ENCODE measurements around the gene WDR19.

DNA sequence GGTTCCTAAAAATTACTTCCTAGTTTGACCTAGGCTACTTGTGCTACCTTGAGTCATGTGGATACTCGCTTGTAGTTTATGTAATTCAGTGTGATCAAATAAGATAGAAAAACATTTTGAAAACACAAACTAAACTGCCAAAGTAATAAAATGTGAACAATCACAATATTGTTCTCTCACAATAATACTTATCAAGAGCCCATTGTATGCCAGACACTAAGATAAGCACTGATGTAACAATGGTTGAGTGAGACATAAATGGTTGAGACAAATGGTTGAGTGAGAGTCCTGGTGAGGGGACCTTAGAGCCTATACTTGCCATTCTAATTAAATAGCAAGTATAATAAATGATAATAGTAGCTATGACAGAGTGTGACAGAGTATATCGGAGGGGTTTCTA, 142.1 kb downstream of the WDR19 start:
- TF ChIP-seq POLR2AphosphoS5 (IDR thresholded peaks at IDR 0.05; ENCODE audit: borderline replicate concordance, low read depth, low read length): no peak
- no peak for TF ChIP-seq FOXP2 (optimal IDR thresholded peaks at IDR 0.05; ENCODE audit: control extremely low read depth, extremely low read length, insufficient read depth)
- no peak for TF ChIP-seq EZH2 (IDR thresholded peaks at IDR 0.05)
